ENCODE data around the gene STXBP5.

DNA sequence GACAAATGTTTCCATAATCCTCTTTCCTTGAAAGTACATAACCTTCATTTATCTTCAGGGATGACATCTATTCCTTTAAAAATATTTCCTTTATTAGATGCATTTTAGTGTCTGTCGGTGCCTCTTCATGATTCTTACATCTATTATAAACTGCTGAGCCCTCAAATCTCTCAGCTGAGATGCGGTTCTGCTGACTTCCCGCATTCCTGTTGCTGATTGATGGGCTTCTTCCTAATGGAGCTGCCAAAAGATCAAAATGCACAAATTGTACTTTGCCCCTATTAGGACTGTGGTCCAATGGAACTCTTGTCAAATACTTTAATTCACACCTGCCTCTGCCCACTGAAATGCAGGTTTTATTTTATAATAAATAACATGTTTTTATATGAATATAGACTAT lies 225.6 kb downstream of the STXBP5 start:
- TF ChIP-seq POLR2AphosphoS5 (IDR thresholded peaks at IDR 0.05; ENCODE audit: low read depth, low read length) (no peak), TAF1 (IDR thresholded peaks at IDR 0.05; ENCODE audit: borderline replicate concordance, low read depth, low read length) (no peak)

All from GM12892 (cell line).